Stimulated activated CD4-positive, alpha-beta T cell treated with anti-CD3 and anti-CD28 coated beads, Interleukin-2, amount 100 ng/mL, for 24 hours (primary cell): ENCODE data around the gene FANCB.

Source experiments
- DNase-seq, 2 donors: peaks; one replicate each; pipeline ENCODE4 v3.0.0-alpha.2; 2020

FANCB gene

GRCh38 chrX:14872851-14873675, at the start of gene FANCB, which contains the start of gene MOSPD2:
Gene FANCB, minus strand, starts transcription at chrX:14873069. Its CDS starts 7,559 bp downstream, at chrX:14865510.
Gene MOSPD2, plus strand, starts transcription at chrX:14873421. Its CDS starts 108 bp downstream, at chrX:14873529.
- peak; percentile 91 to 92 for DNase-seq

GRCh38 chrX:14922437-14922836, 49.6 kb upstream of the FANCB start:
- no peak for DNase-seq

GRCh38 chrX:14920196-14920595, 47.3 kb upstream of the FANCB start:
- DNase-seq, result no peak

- DNase-seq, result no peak
Measured at GRCh38 chrX:14919407-14919806, 46.5 kb upstream of the FANCB start.

- DNase-seq, result no peak
Measured at GRCh38 chrX:14916017-14916674, 43.3 kb upstream of the FANCB start.

- no peak for DNase-seq
Measured at GRCh38 chrX:14915596-14915995, 42.7 kb upstream of the FANCB start.

GRCh38 chrX:14913241-14913640, 40.4 kb upstream of the FANCB start:
- no peak for DNase-seq

GRCh38 chrX:14903891-14904290, 31.0 kb upstream of the FANCB start:
- DNase-seq, result no peak

- DNase-seq, result no peak
Measured at GRCh38 chrX:14902537-14902936, 29.7 kb upstream of the FANCB start.

GRCh38 chrX:14899607-14900006, 26.7 kb upstream of the FANCB start:
- no peak for DNase-seq

GRCh38 chrX:14897042-14897441, 24.2 kb upstream of the FANCB start:
- no peak for DNase-seq

- DNase-seq, result no peak
Measured at GRCh38 chrX:14896273-14896672, 23.4 kb upstream of the FANCB start.

- no peak for DNase-seq
Measured at GRCh38 chrX:14886252-14886651, 13.4 kb upstream of the FANCB start.

GRCh38 chrX:14884714-14885113, 11.8 kb upstream of the FANCB start:
- no peak for DNase-seq

GRCh38 chrX:14883826-14884225, 11.0 kb upstream of the FANCB start:
- DNase-seq, result no peak

- DNase-seq, result no peak
Measured at GRCh38 chrX:14875624-14876023, 2.8 kb upstream of the FANCB start.

GRCh38 chrX:14873676-14874049, 794 bp upstream of the FANCB start:
- no peak for DNase-seq

GRCh38 chrX:14872355-14872754, 514 bp downstream of the FANCB start:
- DNase-seq, result peak in 1 of 2 donors; percentile 3

- no peak for DNase-seq
Measured at GRCh38 chrX:14871767-14872166, 1.1 kb downstream of the FANCB start.

- no peak for DNase-seq
Measured at GRCh38 chrX:14865201-14865600, 7.7 kb downstream of the FANCB start.

- DNase-seq, result no peak
Measured at GRCh38 chrX:14864631-14865030, 8.2 kb downstream of the FANCB start.

- DNase-seq, result no peak
Measured at GRCh38 chrX:14851526-14851925, 21.3 kb downstream of the FANCB start.

GRCh38 chrX:14843666-14844065, 29.2 kb downstream of the FANCB start:
- no peak for DNase-seq

- no peak for DNase-seq
Measured at GRCh38 chrX:14837155-14837554, 35.7 kb downstream of the FANCB start.
